ENCODE measurements around the gene EMB.
"Not testable (repeated sequence)": the region's sequence is repeated elsewhere in the genome, so short reads cannot be mapped to it uniquely, and the experiment has no call there.

EMB gene, protein sequence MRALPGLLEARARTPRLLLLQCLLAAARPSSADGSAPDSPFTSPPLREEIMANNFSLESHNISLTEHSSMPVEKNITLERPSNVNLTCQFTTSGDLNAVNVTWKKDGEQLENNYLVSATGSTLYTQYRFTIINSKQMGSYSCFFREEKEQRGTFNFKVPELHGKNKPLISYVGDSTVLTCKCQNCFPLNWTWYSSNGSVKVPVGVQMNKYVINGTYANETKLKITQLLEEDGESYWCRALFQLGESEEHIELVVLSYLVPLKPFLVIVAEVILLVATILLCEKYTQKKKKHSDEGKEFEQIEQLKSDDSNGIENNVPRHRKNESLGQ

DNA sequence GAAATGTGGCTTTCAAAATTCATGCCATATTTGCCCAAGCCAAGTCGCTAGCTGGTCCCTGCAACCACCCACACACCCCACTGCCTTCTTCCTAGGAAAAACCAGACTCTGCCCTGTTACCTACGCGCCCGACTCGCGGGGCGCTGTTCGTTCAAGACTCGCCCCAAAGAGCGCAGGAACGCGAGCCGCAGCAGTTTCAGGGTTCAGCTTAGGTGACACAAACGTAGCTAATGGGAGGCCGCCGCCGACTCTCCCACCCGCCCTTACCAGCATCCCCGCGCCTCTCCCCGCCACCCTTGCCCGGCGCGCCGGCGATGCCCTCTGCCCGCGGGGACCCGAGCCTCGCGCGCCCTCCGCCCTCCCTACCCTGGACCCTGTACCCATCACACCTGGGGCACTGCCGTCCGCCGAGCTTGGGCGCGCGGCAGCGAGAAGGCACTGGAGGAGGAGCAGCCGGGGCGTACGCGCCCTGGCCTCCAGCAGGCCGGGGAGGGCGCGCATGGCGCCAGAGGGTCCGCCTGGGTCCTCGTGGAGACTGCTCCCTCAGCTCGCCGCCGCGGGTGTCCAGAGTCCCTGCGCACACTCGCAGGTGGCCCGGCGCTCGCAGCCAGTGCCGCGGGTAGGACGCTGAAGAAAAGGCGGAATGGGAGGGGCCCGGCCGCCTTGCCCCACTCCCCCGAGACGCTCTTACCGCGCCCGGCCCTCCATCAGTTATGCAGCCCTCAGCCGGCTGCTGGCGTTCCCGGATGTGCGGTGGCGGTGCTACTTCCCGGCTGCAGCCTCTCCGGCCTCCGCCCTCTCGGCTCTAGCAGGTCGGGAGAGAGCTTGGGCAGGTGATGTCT is at the start of gene EMB:
Gene EMB (minus strand): TSS at position 638 of the 842 bp plus-strand sequence. CDS start 137 bp downstream, at position 501.
- FAIRE-seq, result no peak

DNA sequence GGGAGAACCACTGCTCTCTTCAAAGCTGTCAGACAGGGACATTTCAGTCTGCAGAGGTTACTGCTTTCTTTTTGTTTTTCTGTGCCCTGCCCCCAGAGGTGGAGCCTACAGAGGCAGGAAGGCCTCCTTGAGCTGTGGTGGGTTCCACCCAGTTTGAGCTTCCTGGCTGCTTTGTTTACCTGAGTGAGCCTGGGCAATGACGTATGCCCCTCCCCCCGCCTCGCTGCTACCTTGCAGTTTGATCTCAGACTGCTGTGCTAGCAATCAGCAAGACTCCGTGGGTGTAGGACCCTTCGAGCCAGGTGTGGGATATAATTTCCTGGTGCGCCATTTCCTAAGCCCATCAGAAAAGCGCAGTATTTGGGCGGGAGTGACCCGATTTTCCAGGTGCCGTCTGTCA is 48.4 kb upstream of the EMB start:
- not testable (repeated sequence) for FAIRE-seq

DNA sequence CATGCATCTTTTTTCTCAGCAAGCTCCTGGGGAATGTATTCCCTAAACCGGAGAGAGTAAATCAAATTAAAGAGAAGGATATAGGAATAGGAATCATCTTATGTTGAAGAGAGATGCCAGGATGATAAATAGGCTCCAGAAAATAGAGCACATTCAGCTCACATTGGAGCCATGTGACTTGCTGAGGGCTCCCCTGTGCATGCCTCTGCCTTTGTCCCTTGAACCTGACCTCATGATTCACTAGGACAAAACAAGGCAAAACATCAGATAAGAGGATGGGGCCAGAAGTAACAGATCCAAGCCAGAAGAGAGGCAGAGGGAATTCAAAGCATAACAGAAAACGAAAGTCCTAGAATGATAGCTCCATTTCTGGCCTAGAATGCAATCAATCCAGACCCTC is 37.7 kb upstream of the EMB start:
- FAIRE-seq, result not testable (repeated sequence)

DNA sequence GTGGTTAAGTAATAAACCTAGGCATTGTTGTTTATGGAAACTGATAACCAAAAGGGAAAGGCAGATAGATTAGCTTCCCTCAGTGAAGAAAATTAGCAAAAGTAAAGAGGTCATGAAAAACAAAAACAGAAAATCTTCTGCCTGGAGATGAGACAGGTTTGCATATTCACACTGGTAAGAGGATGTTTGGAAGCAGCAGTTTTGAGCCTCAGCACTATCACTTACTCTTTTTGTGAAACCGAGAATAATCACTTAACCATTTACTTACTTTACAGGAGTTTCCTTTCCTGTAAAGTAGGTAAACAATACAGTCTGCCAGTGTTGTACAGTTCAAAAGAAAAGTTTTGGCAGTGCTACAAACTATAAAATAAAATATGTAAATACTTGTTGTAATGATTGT is 35.5 kb upstream of the EMB start:
- no peak for FAIRE-seq

DNA sequence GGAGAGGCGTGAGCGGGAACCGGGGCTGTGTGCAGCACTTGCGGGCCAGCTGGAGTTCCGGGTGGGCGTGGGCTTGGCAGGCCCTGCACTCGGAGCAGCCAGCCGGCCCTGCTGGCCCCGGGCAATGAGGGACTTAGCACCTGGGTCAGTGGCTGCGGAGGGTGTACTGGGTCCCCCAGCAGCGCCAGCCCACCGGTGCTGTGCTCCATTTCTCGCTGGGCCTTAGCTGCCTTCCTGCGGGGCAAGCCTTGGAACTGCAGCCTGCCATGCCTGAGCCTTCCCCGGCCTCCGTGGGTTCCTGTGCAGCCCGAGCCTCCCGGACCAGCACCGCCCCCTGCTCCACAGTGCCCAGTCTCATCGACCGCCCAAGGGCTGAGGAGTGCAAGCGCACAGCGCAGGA is 23.9 kb upstream of the EMB start:
- not testable (repeated sequence) for FAIRE-seq

DNA sequence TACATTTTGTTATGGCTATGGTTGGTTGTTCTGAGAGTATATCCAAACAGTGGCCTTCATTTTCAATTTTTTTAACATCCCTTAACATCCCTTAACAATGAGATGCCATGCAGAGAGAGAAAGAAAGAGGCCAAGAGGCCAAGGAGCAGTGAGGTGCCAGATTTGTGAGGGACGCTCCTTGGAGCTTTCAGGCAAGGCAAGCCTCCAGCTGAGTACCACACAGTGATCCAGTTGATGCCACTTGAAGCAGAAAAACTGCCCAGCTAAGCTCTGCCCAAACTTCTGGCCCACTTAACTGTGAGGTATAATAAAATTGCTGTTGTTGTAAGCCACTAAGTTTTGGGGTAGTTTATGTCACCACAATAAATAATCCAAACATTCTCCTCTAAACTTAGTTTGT is 22.6 kb upstream of the EMB start:
- no peak for FAIRE-seq

DNA sequence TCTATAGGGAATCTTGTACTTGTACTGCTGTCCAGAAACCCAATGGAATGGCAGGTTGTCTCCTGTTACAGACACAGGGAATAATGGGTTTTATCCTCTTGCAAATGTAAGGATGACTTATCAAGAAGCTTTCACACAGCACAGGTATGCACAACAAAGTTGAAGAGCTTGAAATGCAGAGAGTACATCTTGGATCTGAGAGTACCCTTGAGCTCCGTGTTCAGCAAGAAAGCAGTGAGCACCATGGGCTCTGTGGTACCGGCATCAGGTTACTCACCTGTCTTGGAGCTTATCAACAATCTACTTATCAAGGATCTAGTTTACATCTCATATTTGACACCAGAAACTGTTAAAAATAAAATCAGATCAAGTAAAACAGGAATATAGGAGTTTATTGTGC is 22.0 kb upstream of the EMB start:
- FAIRE-seq, result no peak

DNA sequence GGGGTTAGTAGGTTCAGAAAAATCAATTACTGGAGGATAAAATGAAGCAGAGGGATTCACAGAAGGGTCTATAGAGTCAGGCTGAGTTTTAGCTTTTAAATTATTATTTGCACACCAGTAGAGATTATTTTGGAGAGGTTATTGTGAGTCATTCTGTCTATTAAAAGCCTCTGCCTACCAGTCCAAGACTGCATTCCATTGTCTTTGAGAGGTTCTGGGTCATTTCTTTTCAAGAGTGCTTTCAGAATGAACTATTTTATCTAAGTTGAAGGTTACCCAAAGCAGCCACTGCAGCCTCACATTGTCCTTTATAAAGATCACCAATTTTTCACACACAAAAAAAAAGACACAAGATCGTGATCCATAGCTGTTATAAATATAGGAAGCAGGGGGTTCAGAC is 21.5 kb upstream of the EMB start:
- FAIRE-seq, result not testable (repeated sequence)

DNA sequence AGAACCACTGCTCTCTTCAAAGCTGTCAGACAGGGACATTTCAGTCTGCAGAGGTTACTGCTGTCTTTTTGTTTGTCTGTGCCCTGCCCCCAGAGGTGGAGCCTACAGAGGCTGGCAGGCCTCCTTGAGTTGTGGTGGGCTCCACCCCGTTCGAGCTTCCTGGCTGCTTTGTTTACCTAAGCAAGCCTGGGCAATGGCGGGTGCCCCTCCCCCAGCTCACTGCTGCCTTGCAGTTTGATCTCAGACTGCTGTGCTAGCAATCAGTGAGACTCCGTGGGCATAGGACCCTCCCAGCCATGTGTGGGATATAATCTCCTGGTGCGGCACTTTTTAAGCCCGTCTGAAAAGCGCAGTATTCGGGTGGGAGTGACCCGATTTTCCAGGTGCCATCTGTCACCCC is 17.3 kb upstream of the EMB start:
- FAIRE-seq, result not testable (repeated sequence)

DNA sequence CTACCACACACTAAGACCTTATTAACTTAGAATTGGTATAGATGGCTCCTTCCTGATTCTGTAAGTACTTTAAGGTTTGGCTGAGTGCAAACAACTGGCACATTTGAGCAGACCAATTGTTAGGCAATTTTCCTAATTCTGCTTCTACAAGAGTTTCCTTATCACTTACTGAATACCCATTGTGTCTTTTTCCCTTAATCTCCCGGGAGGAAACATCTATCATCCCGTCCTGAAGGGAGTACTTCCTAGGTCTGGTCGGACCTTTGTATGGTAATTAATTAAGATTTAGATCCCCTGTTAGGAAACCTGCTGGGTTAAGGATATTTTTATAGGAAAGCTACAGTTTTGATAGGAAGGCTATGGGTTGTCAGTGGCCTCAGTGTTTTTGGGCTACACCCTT is 8.2 kb upstream of the EMB start:
- not testable (repeated sequence) for FAIRE-seq

DNA sequence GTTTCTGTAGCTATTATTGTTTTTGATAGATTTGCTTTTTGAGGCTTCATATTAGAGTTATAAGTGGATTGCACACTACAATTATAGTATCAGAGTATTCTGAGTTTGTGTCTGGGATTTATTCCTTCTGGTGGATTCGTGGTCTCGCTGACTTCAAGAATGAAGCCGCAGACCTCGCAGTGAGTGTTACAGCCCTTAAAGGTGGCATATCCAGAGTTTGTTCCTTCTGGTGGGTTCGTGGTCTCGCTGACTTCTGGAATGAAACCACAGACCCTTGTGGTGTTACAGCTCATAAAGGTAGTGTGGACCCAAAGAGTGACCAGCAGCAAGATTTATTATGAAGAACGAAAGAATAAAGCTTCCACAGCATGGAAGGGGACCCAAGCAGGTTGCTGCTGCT is 6.9 kb upstream of the EMB start:
- no peak for FAIRE-seq

DNA sequence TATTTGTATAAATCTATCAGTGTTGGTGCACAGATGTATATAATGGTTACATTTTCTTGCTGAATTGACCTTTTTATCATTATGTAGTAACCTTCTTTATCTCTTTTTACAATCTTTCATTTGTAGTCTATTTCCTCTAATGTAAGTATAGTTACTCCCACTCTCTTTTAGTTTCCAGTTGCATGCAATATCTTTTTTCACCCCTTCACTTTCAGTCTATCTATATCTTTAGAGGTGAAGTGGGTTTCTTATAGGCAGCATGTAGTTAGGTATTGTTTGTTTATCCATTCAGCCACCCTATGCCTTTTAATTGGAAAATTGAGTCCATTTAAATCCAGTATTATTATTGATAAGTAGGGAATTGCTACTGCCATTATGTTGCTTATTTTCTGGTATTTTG is 6.1 kb upstream of the EMB start:
- FAIRE-seq, result no peak

DNA sequence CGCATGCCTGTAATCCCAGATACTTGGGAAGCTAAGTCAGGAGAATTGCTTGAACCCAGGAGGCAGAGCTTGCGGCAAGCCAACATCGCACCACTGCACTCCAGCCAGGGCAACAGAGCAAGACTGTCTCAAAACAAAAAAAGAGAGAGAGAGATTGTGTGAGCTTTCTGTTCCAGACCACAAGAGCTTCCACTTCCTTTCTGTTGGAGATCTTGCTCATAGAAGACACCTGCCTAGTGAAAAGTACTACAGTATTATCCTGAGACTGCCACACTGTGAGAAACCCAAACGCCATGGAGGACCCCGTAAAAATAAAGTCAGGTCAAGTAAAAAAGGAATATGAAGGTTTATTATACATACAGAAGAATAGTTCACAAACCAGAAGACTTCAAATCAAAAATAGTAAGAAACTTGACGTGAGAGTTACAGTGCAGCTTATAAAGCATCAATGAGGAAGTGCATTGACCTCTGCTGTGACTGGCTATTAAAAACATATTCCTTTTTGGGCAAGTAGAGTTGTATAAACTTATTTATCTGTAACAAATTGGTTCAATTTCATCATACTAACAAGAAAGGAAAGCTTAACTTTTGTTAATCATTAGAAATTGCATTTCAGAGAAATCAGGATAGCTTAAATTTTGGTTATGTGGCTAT is 4.3 kb upstream of the EMB start:
- FAIRE-seq, result no peak

DNA sequence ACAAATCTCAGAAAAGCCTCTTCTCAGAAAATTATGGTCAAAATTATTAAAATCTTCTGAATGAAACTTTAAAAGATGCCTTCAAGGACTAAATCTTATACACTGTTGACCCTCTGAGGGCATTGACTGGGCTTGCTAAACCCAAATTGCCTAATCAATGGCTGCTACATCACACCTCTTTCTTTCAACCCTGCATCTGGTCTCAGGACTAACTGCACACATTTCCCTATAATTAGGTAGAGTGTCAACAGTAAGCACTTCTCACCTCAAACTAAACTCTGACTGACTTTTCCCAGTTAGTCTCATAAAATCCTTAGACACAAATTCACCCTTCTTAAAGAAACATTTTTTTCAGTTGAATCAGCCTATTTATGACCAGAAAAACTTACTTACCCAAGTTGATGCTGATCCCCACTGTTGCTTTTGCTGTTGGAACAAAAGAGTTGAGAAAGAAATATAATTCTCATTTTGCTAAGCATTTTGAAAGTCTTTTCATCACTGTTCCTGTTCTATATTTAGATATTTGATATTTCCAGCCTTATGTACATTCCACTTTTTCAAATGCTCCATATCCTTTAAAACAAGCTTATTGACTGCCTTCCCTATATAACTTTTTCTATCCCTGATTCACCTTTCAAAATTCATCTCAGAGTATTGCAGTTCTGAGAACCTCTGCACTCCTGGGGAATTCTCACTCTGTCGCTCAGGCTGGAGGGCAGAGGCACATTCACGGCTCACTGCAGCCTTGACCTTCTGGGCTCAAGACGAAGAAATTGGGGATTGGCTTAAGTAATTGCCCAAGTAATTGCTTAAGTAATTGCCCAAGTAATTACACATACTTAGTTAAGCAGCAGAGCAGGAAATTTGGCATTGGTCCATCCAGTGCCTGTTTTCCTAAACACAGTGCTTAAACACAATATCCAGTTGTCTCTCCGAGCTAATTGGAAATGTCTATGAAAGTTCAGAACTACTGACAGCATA is 1.8 kb upstream of the EMB start:
- not testable (repeated sequence) for FAIRE-seq

DNA sequence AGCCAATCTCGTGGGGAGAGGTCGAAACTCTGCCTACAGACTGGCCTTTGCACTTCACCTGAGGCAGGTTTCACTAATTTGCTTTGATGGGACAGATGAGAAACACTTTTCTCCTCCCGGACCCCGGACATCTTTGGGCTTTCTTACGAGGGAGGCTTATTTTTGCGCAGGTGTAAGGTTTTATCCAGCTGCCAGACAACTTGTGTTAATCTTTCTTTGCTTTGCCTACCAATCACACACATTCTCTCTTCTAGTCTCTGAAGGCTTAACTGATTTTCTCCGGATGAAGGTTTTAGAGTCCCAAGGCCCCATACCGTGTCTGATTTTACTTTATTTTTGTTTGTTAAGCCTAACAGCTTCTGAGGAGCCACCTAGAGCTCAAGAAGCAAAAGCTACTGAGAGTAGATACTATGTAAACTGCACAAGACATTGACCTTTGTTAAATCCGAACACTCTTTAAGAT is 436 bp upstream of the EMB start:
- no peak for FAIRE-seq

DNA sequence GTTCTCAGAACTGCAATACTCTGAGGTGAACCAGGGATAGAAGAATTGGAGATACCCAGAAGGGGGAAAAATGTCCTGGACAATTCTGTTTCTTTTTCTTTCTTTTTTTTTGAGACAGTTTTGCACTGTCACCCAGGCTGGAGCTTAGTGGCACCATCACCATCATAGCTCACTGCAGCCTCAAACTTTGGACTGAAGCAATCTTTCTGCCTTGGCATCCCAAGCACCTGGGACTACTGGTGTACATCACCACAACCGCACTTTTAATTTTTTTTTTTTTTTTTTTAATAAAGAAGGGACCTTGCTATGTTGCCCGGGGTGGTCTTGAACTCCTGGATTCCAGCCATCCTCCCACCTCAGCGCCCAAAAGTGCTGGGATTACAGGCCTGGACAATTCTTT is 1.9 kb downstream of the EMB start:
- no peak for FAIRE-seq

DNA sequence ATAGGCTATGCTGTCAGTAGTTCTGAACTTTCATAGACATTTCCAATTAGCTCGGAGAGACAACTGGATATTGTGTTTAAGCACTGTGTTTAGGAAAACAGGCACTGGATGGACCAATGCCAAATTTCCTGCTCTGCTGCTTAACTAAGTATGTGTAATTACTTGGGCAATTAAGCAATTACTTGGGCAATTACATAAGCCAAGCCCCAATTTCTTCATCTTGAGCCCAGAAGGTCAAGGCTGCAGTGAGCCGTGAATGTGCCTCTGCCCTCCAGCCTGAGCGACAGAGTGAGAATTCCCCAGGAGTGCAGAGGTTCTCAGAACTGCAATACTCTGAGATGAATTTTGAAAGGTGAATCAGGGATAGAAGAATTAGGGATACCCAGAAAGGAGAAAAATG is 3.0 kb downstream of the EMB start:
- not testable (repeated sequence) for FAIRE-seq

DNA sequence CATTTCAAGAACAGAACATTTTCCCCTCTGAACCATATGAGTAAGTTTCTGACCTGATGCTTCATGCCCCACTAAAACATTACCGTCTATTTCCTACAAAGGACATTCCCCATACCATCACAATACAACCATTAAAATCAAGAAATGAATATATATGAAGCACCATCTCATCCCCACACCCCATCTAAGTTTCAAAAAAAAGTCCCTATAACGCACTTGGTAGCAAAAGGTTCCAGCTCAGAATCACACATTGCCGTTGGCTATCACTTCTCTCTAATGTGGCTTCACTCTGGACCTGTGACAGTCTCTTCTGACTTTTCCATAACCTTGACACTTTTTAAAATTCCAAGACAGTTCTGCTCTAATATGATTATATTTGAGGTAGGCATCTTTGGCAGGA is 5.9 kb downstream of the EMB start:
- FAIRE-seq, result no peak

DNA sequence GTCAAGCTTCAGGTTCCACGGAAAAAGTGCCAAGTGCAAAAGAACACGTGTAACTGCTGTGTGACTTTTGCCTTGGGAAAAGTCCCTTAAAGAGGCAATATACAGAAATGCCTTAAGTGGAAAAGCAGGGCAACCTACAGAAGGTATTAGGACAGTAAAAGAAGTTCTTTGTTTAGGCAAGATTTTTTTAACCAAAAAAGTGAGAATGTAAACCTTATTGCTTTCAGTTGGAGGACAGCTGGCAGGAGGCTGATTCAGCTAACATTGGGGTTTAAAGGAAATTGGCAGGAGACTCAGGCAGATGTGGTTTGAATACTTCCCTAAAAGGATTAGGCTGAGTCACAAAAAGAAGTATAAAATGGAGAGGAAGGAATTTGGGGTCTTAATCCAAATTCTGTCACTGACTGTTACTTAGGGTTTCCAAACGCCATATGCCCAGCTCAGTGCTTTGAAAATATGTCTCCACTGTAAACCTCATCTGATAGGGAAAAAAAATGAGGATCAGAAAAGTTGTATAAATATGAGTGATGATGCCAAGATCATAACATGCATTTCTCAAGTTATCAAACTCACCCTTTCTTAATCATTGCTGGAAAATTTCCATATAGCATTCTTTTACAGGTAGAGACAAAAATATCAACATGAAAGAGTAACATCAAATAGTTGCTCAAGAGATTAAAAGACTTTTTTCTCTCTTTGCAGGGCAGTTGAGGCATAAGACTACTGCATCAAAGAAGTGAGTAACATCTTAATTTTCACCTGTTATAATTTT is 9.8 kb downstream of the EMB start:
- not testable (repeated sequence) for FAIRE-seq

DNA sequence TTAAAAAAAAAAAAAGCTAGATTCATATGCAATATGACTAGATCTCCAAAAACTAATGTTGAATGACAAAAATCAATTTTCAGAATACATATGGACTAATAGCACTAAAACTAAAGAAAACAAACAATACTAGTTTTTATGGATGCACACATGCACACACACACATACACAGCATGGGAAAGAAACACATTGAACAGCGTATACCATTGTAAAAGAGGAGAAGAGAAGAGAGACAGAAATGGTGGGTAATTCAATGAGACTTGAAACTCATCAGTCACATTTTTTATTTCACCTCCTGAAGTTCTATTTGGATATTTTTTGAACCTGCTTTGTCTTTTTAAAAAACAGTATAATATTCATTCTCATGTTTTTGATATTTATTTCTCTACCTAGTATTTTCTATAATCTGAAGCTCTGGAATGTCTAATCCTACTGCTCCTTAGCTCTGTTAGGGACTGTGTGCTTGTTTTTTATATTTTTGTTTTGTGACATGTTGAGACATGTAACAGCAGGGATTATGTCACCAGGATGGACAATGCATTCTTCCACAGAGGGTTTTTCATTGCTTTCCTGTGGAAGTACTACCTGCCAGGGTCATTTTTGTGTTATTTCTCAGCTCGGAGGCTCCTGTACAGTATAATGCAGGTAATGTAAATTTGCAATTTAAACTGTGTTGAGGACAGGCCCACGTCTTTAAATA is 17.8 kb downstream of the EMB start:
- FAIRE-seq, result not testable (repeated sequence)
